Keratinocyte (primary cell): Measurements from ENCODE around the gene BLCAP.

Experiments
- CTCF ChIP-seq, 3 experiments: IDR thresholded peaks in 1 of 3; conservative IDR thresholded peaks in 1 of 3; optimal IDR thresholded peaks in 1 of 3; 2 replicates in 2 of 3; 3 replicates in 1 of 3; pipeline versions ENCODE3 to v1.5.1; 2011; ENCODE audit warnings: low read length in 3 of 3, mild to moderate bottlenecking in 3 of 3, moderate library complexity in 2 of 3, control low read depth in 1 of 3, inconsistent platforms in 1 of 3; ENCODE audit not compliant: insufficient read depth in 2 of 3; ENCODE audit errors: extremely low read depth in 1 of 3
- EZH2 ChIP-seq: IDR thresholded peaks from one replicate; pipeline ENCODE4 v1.6.1; 2012; ENCODE audit warnings: inconsistent platforms, mild to moderate bottlenecking, low read length, moderate library complexity

- TF ChIP-seq EZH2 (no peak), CTCF (optimal IDR thresholded peaks at IDR 0.05 in 1 of 3, IDR thresholded peaks at IDR 0.05 in 1 of 3, conservative IDR thresholded peaks at IDR 0.05 in 1 of 3; ENCODE audit: extremely low read depth in 1 of 3, insufficient read depth in 2 of 3, low read length in 3 of 3) (no peak)
Measured at GRCh38 chr20:37474386-37474785, 53.3 kb downstream of the BLCAP start.
